Measurements from ENCODE around the gene SULT1A1.

SULT1A1 gene

DNA sequence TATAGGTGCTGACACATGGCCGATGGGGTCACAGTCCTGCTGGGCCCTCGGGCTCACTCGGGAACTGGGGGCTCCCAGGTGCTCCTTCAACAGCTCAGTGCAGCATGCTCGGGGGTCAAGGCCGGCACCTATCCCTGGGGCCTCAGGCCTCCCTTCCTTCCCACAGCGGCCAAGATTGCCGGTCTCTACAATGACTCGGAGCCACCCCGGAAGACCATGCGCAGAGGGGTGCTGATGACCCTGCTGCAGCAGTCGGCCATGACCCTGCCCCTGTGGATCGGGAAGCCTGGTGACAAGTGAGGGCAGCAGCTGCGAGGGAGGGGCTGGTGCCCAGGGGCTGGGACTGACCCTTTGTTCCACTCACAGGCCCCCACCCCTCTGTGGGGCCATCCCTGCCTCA is 19.9 kb downstream of the SULT1A1 start:
- Mint-ChIP-seq H3K27ac (no peak overlapping the region), H3K4me3 (no peak overlapping the region)

DNA sequence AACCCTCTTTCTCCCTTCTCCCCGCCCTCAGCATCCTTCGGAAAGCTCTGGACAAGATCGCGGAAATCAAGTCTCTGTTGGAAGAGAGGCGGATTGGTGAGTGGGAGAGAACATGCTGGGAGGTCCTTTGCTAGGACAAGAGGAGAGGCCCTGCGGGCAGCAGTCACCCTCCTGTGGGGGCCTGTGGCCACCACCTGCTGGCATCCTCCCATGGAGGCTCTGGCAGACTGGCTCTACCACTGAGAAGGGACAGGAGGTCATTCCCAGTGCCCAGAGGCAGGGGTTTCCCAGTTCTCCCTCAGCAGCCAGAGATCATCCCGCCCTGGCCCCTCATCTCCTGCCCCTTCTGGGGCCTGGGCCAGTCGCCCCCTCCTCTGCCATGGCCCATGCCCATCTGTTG is 20.8 kb downstream of the SULT1A1 start:
- Mint-ChIP-seq H3K9me3 (no peaks in the 10 kb centered on the region), H3K4me1 (ENCODE audit: low read depth) (peaks cover 2% of the 10 kb centered on the region), H3K27me3 (no peaks in the 10 kb centered on the region), H3K36me3 (ENCODE audit: low read depth) (peaks cover 82% of the 10 kb centered on the region), H3K4me3 (no peak overlapping the region), H3K27ac (peak overlapping the region; percentile 59)
- no peak for DNase-seq

More for the DNA sequence above, 19.9 kb downstream of the SULT1A1 start:
- Mint-ChIP-seq H3K9me3 (no peaks in the 10 kb centered on the region), H3K36me3 (ENCODE audit: low read depth) (peaks cover 76% of the 10 kb centered on the region), H3K4me1 (ENCODE audit: low read depth) (peaks cover 2% of the 10 kb centered on the region), H3K27me3 (no peaks in the 10 kb centered on the region)
- no peak for DNase-seq

DNA sequence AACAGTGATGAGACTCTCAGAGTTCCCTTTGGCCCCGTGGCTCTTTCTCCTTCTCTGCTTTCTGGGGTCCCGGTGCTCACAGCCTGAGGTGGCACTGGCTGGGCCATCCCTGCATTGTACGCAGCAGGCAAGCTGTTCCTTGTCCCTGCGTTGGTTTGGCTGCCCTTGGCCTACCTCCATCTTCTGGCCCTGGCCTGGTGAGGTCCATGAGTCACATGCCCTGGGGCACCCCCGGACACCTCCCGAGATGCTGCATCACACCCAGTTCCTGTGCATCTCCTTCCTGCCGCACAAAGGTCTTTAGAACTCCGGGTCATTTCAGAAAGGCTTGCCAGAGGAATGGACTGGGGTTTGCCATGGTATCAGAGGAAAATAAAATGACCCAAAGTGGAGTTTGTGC is 22.5 kb downstream of the SULT1A1 start:
- Mint-ChIP-seq H3K27ac (peak overlapping the region; percentile 51), H3K4me3 (no peak overlapping the region), H3K27me3 (no peaks in the 10 kb centered on the region), H3K36me3 (ENCODE audit: low read depth) (peaks cover 91% of the 10 kb centered on the region), H3K4me1 (ENCODE audit: low read depth) (no peaks in the 10 kb centered on the region), H3K9me3 (no peaks in the 10 kb centered on the region)
- DNase-seq: no peak

DNA sequence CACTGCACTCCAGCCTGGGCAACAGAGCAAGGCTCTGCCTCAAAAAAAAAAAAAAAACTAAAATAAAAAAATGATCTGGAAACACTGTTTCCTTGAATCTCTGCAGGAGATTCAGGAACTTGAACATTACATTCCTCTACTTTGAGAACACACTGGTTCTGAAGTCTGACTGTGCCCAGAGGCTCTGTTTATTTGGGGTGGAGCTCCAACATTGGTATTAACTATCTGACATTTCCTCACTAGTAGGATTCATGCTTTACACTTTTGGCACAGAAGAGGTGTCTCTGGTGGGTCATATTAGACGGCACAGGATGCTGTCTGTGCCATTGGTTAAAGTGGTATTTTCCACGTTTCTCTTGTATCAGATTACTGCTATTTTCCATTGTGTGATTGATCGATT is 23.4 kb downstream of the SULT1A1 start:
- H3K36me3 Mint-ChIP-seq (ENCODE audit: low read depth): peaks cover 90% of the 10 kb centered on the region
- H3K4me3 Mint-ChIP-seq: no peak overlapping the region
- H3K9me3 Mint-ChIP-seq: no peaks in the 10 kb centered on the region
- no peaks in the 10 kb centered on the region for H3K27me3 Mint-ChIP-seq
- DNase-seq: no peak
- no peak overlapping the region for H3K27ac Mint-ChIP-seq
- H3K4me1 Mint-ChIP-seq (ENCODE audit: low read depth): no peaks in the 10 kb centered on the region

DNA sequence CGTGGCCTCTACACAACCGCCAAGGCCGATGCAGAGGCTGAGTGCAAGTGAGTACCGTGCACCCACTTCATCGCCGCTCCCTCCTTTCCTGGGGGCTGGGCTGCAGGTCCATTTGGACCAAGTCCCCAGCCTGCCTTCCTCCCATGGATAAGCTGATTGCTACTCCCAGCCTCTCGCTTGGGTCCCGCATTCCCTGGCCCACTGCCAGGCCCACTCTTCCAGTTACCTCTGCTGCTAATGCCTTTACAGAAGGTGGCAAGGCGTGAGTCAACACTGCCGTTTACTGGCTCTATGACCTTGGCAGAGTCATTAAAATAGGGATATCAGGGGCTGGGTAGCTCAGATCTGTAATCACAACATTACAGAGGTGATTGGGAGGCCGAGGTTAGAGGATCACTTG is 24.2 kb downstream of the SULT1A1 start:
- no peaks in the 10 kb centered on the region for H3K4me1 Mint-ChIP-seq (ENCODE audit: low read depth)
- H3K27me3 Mint-ChIP-seq: no peaks in the 10 kb centered on the region
- DNase-seq: no peak
- H3K36me3 Mint-ChIP-seq (ENCODE audit: low read depth): peaks cover 90% of the 10 kb centered on the region
- no peaks in the 10 kb centered on the region for H3K9me3 Mint-ChIP-seq
- H3K27ac Mint-ChIP-seq: peak overlapping the region; percentile 52
- H3K4me3 Mint-ChIP-seq: no peak overlapping the region

DNA sequence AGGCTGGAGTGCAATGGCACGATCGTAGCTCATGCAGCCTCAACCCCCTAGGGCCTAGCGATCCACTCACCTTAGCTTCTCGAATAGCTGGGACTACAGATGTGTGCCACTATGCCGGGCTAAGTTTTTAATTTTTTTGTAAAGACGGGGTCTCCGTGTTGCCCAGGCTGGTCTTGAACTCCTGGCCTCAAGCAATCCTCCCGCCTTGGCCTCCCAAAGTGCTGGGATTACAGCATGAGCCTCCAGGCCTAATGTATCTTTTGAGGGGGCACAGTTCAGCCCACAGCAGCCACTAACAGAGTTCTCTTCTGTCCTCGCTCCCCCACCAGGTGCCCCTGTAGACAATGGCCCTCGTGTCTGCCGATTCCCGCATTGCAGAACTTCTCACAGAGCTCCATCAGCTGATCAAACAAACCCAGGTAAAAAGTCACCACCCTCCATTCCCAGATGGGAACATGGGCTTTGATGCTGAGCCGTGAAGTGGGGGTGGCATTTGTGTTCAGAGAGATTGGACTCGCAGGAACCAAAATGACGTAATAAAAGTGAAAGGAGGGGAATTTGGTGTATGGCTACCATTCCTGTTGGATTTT is 29.0 kb downstream of the SULT1A1 start:
- H3K36me3 Mint-ChIP-seq (ENCODE audit: low read depth): peaks cover 54% of the 10 kb centered on the region
- H3K4me1 Mint-ChIP-seq (ENCODE audit: low read depth): no peaks in the 10 kb centered on the region
- H3K4me3 Mint-ChIP-seq: no peak overlapping the region

DNA sequence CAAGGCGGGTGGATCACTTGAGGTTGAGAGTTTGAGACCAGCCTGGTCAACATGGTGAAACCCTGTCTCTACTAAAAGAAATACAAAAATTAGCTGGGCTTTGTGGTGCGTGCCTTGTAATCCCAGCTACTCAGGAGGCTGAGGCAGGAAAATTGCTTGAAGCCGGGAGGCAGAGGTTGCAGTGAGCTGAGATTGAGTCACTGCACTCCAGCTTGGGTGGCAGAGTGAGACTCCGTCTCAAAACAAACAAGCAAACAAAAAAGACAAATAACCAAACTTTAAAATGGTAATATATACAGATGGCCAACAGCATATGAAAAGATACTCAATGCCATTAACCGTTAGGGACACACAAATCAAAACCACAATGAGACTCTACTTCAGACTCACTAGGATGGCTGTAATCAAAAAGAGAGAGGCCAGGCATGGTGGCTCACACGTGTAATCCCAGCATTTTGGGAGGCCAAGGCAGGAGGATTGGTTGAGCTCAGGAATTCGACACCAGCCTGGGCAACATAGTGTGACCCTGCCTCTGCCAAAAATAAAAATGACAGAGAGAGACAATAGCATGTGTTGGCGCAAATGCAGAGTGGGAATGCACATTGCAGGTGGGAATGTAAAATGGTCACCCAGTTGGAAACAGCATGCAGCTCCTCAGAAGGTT is 34.3 kb downstream of the SULT1A1 start:
- peaks cover 19% of the 10 kb centered on the region for H3K4me1 Mint-ChIP-seq (ENCODE audit: low read depth)
- no peaks in the 10 kb centered on the region for H3K9me3 Mint-ChIP-seq
- DNase-seq: no peak
- H3K36me3 Mint-ChIP-seq (ENCODE audit: low read depth): peaks cover 13% of the 10 kb centered on the region
- no peak overlapping the region for H3K4me3 Mint-ChIP-seq
- H3K27ac Mint-ChIP-seq: no peak overlapping the region
- no peaks in the 10 kb centered on the region for H3K27me3 Mint-ChIP-seq

More for the DNA sequence above, 29.0 kb downstream of the SULT1A1 start:
- no peaks in the 10 kb centered on the region for H3K27me3 Mint-ChIP-seq
- H3K27ac Mint-ChIP-seq: no peak overlapping the region
- no peaks in the 10 kb centered on the region for H3K9me3 Mint-ChIP-seq
- no peak for DNase-seq

DNA sequence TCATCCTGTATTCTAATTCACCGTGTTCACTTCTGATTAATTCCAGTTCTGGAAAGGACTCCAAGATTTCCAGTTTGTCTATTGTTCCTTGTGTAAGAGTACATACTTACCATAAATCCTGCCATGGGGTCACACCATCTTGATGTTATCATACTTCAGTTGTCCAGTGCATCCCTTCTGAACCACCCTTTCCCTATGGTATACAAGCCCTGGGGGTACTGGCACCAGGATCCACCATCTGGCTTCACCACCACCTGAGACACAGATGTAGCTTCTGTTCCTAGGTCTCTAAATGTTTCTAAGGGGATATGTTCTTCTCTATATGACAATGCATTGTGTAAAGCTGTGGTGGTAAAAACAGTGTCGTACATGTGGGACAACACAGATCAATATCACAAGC is 34.9 kb downstream of the SULT1A1 start:
- peaks cover 19% of the 10 kb centered on the region for H3K4me1 Mint-ChIP-seq (ENCODE audit: low read depth)
- peaks cover 13% of the 10 kb centered on the region for H3K36me3 Mint-ChIP-seq (ENCODE audit: low read depth)
- peak overlapping the region; percentile 30 for H3K27ac Mint-ChIP-seq
- no peaks in the 10 kb centered on the region for H3K9me3 Mint-ChIP-seq
- no peak for DNase-seq
- no peak overlapping the region for H3K4me3 Mint-ChIP-seq
- H3K27me3 Mint-ChIP-seq: no peaks in the 10 kb centered on the region

DNA sequence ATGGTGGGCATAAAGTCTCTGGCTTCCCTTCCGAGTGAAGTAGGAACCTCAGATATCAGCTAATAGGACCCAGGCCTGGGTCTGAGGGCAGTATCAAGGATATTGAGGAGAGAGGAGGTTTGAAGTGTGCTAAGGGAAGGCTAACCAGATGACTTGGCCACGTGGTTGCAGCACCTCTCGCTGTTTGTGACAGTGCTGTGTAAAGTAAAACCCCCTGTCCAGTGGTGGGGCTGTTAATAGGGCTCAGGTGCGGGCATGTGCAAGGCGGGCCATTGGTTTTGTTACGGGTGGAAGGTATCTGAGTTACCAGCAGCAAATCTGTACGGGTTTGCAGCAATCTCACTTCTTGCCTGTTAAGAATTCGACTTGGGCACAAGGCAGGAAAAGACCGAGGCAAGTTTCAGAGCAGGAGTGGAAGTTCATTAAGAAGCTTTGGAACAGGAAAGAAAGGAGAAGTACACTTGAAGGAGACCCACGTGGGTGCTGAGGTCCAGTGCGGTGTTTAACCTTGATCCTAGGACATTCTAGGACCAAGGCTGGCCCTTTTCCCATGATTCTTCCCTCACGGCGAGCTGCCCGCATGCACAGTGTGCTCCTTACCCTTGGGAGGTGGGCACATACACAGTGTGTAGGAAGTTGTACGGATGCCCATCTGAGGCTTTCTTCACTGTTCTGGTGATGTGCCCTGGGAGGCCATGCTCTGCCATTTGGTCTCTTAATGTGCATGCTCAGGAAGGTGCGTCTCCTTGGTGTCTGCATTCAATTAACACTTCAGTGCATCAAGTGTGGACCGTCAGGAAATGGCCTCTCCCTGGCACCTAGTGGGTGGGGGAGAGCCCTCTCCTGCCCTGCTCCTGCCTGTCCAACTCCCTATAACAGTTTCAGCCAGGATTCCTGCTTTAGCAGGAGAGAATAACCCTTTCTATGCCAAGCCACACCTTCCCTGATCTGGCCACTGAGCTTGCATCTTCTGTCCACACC is 35.8 kb downstream of the SULT1A1 start:
- Mint-ChIP-seq H3K27me3 (no peaks in the 10 kb centered on the region), H3K9me3 (no peaks in the 10 kb centered on the region), H3K4me1 (ENCODE audit: low read depth) (peaks cover 21% of the 10 kb centered on the region), H3K36me3 (ENCODE audit: low read depth) (peaks cover 11% of the 10 kb centered on the region), H3K4me3 (no peak overlapping the region), H3K27ac (peak overlapping the region; percentile 23)
- no peak for DNase-seq

DNA sequence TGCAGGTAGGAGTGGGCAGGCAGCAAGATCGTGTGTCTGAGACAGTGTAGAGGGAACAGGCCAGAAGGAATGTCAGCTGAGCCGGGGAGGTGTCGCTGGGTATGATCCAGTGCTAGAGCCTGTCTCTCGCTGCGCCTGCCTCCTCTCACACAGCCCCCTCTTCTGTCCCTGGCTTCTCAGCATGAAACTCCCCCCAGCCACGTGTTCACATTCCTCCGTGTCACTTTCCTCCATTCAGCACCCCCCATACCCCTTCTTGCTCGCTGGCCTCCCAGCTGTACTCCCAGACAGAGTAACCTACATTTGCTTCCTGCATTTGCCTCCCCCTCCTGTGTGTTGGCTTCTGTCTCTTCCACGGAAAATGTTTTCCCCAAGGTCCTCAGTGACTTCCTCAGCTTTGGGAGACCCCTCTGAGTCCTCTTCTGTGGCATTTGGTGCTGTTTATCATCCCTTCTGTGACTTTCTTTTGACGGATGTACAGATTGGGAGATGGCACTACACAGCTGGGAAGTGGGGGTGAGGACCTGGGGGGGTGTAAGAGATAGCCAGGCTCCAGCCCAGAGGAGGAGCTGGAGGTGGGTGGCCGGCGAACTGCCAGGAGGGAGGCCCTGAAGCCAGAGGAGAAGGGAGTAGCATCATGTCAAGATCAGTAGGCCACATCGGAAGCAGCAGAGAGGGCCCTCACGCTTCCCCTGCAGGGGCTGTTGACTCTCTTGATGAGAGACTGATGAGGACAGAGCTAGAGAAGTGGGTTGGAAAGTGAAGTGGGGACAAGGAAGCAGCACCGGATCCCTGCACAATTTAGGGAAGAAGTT is 36.9 kb downstream of the SULT1A1 start:
- H3K36me3 Mint-ChIP-seq (ENCODE audit: low read depth): peaks cover 10% of the 10 kb centered on the region
- H3K4me3 Mint-ChIP-seq: no peak overlapping the region
- H3K27me3 Mint-ChIP-seq: no peaks in the 10 kb centered on the region
- DNase-seq: no peak
- no peaks in the 10 kb centered on the region for H3K9me3 Mint-ChIP-seq
- peaks cover 24% of the 10 kb centered on the region for H3K4me1 Mint-ChIP-seq (ENCODE audit: low read depth)
- H3K27ac Mint-ChIP-seq: peak overlapping the region; percentile 69

DNA sequence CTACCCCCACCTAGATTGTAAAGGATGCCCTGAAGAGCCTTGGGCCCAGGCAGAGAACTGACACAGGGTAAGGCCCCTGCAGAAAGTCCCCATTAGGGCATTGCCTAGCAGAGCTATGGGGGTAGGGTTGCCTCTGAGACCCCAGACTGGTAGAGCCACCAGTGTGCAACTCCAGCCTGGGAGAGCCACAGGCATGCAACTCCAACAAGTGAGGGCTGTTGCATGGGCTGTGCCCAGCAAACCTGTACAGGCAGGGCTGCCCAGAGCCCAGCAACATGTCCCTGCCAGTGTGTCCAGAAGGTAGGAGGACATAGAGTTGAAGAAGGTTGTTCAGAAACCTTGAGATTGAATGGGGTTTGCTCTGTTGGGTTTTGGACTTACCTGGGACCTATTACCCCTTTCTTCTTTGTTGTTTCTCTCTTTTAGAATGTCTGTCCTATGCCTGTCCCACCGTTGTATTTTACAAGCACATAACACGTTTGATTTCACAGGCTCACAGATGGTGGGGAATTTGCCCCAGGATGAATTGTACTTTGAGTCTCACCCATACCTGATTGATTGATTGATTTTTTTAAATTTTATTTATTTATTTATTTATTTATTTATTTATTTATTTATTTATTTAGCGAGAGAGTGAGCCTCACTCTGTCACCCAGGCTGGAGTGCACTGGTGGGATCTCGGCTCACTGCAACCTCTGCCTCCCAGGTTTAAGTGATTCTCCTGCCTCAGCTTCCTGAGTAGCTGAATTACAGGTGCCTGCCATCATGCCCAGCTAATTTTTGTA is 39.7 kb downstream of the SULT1A1 start:
- Mint-ChIP-seq H3K36me3 (ENCODE audit: low read depth) (peaks cover 27% of the 10 kb centered on the region), H3K27ac (no peak overlapping the region), H3K4me3 (no peak overlapping the region), H3K9me3 (peaks cover 7% of the 10 kb centered on the region), H3K27me3 (no peaks in the 10 kb centered on the region), H3K4me1 (ENCODE audit: low read depth) (peaks cover 29% of the 10 kb centered on the region)
- no peak for DNase-seq

DNA sequence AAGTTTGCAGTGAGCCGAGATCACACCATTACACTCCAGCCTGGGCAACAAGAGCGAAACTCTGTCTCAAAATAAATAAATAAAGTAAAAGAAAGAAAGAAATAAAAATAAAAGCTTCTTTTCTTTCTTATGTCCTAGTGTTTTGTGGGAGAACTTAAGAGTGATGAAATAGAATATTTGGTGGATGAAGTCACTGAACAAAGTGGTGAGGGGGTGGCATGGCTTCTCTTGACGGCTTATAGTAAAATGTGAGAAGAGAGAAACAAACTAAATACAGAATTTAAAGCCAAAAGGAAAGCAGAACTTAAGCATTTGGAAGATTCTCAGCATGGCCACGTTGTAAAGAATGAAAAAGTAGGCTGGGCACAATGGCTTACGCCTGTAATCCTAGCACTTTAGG is 40.8 kb downstream of the SULT1A1 start:
- no peak for DNase-seq
- Mint-ChIP-seq H3K27ac (peak overlapping the region; percentile 47), H3K4me1 (ENCODE audit: low read depth) (peaks cover 30% of the 10 kb centered on the region), H3K36me3 (ENCODE audit: low read depth) (peaks cover 33% of the 10 kb centered on the region), H3K4me3 (no peak overlapping the region), H3K9me3 (peaks cover 7% of the 10 kb centered on the region), H3K27me3 (no peaks in the 10 kb centered on the region)

DNA sequence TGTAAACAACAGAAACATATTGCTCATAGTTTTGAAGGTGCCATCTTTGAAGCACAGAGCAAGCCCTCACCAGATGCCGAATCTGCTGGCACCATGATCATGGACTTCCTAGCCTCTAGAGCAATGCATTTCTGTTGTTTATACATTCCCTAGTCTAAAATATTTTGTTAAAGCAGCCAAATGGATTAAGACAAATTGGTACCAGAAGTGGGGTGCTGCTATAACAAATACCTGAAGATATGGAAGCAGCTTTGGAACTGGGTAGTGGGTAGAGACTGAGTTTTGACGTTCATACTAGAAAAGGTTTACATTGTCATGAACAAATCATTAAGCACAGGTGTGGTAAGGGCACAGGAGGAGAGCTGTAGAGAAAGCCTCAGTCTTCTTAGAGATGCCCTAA is 42.6 kb downstream of the SULT1A1 start:
- DNase-seq: no peak
- Mint-ChIP-seq H3K4me1 (ENCODE audit: low read depth) (peaks cover 25% of the 10 kb centered on the region), H3K36me3 (ENCODE audit: low read depth) (peaks cover 42% of the 10 kb centered on the region), H3K27ac (no peak overlapping the region), H3K9me3 (peaks cover 7% of the 10 kb centered on the region), H3K4me3 (no peak overlapping the region), H3K27me3 (no peaks in the 10 kb centered on the region)
